Uterus (tissue), 2 donors: Measurements from ENCODE around the gene OR10G3.

Experiments used
- POLR2A ChIP-seq, 2 donors: fragments of 450-650 bp; IDR thresholded peaks; one replicate each; pipeline ENCODE4 v1.6.1; 2016; ENCODE audit warnings: antibody characterized with exemption in 2 of 2, mild to moderate bottlenecking in 1 of 2, moderate library complexity in 1 of 2
- TF ChIP-seq, protein P1 (sequence below), 4 experiments: fragments of 200-600 bp in 2 of 4; fragments of 450-650 bp in 2 of 4; sonication (generic) in 2 of 4; IDR thresholded peaks; one replicate each; pipeline ENCODE4 v1.5.1; 2016 to 2019; ENCODE audit warnings: antibody characterized with exemption in 4 of 4, mild to moderate bottlenecking in 2 of 4, moderate library complexity in 1 of 4

DNA sequence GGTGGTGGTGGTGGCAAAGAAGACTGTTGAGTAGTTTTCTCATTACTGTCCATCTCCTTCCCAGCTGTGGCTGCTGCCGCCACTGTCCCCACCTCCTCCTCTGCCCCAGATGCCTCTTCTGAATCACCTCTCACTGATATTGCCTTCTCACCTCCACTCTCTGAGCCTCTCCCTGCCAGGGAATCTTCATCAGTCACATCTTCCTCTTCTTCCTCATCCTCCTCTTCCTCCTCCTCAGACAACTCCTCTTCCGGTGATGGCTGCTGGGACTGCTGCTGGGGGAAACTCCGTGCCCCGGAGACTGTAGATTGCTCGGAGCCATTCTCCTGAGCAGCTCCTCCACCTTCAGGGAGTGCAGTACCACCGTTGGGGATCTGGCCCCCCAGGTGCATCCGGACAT, 56.7 kb downstream of the OR10G3 start:
- TF ChIP-seq, protein P1, sequence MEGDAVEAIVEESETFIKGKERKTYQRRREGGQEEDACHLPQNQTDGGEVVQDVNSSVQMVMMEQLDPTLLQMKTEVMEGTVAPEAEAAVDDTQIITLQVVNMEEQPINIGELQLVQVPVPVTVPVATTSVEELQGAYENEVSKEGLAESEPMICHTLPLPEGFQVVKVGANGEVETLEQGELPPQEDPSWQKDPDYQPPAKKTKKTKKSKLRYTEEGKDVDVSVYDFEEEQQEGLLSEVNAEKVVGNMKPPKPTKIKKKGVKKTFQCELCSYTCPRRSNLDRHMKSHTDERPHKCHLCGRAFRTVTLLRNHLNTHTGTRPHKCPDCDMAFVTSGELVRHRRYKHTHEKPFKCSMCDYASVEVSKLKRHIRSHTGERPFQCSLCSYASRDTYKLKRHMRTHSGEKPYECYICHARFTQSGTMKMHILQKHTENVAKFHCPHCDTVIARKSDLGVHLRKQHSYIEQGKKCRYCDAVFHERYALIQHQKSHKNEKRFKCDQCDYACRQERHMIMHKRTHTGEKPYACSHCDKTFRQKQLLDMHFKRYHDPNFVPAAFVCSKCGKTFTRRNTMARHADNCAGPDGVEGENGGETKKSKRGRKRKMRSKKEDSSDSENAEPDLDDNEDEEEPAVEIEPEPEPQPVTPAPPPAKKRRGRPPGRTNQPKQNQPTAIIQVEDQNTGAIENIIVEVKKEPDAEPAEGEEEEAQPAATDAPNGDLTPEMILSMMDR (IDR thresholded peaks at IDR 0.05) = no peak
- TF ChIP-seq POLR2A (IDR thresholded peaks at IDR 0.05) = no peak
